Subcutaneous abdominal adipose tissue (tissue), 5 donors: ENCODE measurements around the gene COL2A1.

ENCODE experiments used
- H3K27ac ChIP-seq: one replicate; pipeline ENCODE4 v1.7.0; 2013; ENCODE audit warnings: low read depth, mild to moderate bottlenecking, inconsistent platforms, low read length, moderate library complexity
- H3K27me3 ChIP-seq, 5 donors: one replicate each; pipeline ENCODE4 v1.7.0; 2013; ENCODE audit warnings: low read length in 5 of 5, inconsistent platforms in 1 of 5; ENCODE audit not compliant: control insufficient read depth in 5 of 5, insufficient read depth in 4 of 5
- H3K36me3 ChIP-seq, 5 donors: one replicate each; pipeline ENCODE4 v1.7.0; 2013; ENCODE audit warnings: low read length in 5 of 5; ENCODE audit not compliant: control insufficient read depth in 5 of 5, insufficient read depth in 5 of 5
- H3K4me1 ChIP-seq, 5 donors: one replicate each; pipeline ENCODE4 v1.7.0; 2013; ENCODE audit warnings: low read length in 5 of 5, mild to moderate bottlenecking in 3 of 5, moderate library complexity in 1 of 5; ENCODE audit not compliant: control insufficient read depth in 5 of 5, insufficient read depth in 5 of 5
- H3K4me3 ChIP-seq, 5 donors: one replicate each; pipeline ENCODE4 v1.7.0; 2013; ENCODE audit warnings: low read length in 5 of 5, low read depth in 1 of 5
- H3K9ac ChIP-seq, 5 donors: one replicate each; pipeline ENCODE4 v1.7.0; 2013; ENCODE audit warnings: low read length in 5 of 5, mild to moderate bottlenecking in 4 of 5, moderate library complexity in 3 of 5
- H3K9me3 ChIP-seq, 5 donors: one replicate each; pipeline ENCODE4 v1.7.0; 2013; ENCODE audit warnings: low read length in 5 of 5; ENCODE audit not compliant: control insufficient read depth in 5 of 5
- donor health status: healthy.
- donor health status: healthy.
- donor health status: healthy.
- donor health status: healthy.
- donor health status: healthy.

COL2A1 gene

DNA sequence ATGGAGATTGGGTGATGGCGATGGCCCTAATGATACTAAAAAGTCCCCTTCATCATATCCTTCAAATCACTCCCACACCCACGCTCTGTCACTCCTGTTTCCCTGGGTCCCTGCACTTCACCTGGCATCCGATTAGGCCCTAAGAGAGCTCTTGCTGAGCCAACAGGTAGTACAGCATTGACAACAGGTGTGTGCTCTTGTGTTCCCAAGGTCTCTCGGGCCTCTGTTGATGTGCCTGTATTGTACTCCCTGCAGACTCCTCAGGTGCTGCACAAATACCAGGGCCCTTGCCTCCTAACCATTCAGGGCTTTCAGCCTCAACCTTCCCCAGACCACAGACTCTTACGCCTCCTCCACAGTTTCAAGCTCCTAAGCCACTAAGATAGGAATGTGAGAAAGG, 73.6 kb downstream of the COL2A1 start:
- H3K9ac ChIP-seq: no peak overlapping the region
- H3K27me3 ChIP-seq: peaks cover 0 to 9% (median 3%) of the 10 kb centered on the region in 5 donors
- H3K4me1 ChIP-seq: peaks cover 0 to 7% (median 0%) of the 10 kb centered on the region in 5 donors
- H3K9me3 ChIP-seq: no peaks in the 10 kb centered on the region
- H3K36me3 ChIP-seq: no peaks in the 10 kb centered on the region
- H3K4me3 ChIP-seq: no peak overlapping the region
- no peak overlapping the region for H3K27ac ChIP-seq

DNA sequence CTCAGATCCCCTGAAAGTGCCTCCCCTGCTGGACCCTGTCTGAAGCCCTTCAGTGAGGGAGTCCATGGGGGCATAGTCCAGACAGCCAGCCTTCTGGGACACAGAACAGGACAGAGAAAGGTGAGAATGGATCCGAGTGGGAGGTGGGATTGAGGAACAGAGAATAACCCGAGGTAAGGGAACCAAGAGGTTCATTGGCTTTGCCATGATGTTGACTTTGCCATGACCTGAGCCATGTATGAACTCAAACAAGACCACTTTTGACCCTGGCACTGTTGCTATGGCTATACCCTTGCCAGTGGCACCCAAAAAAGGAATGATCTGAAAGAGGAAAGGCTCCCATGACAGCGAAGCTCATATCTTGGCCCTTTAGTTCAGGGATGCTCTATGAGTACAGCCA, 76.9 kb downstream of the COL2A1 start:
- Histone ChIP-seq H3K36me3 (no peaks in the 10 kb centered on the region), H3K27ac (no peak overlapping the region), H3K4me1 (no peaks in the 10 kb centered on the region), H3K9ac (no peak overlapping the region), H3K4me3 (no peak overlapping the region), H3K9me3 (no peaks in the 10 kb centered on the region), H3K27me3 (peaks cover 0 to 9% (median 3%) of the 10 kb centered on the region in 5 donors)
